Stimulated activated CD8-positive, alpha-beta memory T cell treated with anti-CD3 and anti-CD28 coated beads, Interleukin-2, amount 100 ng/mL, for 1 hour (primary cell): ENCODE results near the gene PDS5B.
"Not testable (repeated sequence)": the region's sequence is repeated elsewhere in the genome, so short reads cannot be mapped to it uniquely, and the experiment has no call there.

Experiments used
- DNase-seq, 2 donors: peaks; one replicate each; pipeline ENCODE4 v3.0.0-alpha.2; 2020; ENCODE audit warnings: low read depth in 2 of 2

PDS5B gene

GRCh38 chr13:32657309-32657708 is 71.1 kb downstream of the PDS5B start:
- DNase-seq = no peak

DNA sequence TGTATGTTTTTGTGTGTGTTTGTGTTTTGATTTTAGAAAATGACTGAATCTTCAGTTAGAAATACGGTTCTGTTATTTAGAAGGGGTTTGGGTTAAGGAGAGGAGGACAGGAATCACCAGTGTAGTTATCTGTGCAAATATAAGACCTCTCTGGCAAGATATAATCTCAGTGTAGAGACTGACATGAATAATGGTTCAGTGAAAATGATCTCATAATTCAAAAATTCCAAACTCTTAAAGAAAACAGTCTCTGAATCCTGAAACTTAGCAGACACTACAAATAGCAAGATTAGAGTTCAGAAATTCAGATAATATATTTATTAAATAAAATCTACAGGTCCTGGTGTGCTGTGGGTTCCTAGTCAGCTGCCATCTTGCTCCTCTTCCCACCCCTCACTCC is 73.5 kb downstream of the PDS5B start:
- no peak for DNase-seq

DNA sequence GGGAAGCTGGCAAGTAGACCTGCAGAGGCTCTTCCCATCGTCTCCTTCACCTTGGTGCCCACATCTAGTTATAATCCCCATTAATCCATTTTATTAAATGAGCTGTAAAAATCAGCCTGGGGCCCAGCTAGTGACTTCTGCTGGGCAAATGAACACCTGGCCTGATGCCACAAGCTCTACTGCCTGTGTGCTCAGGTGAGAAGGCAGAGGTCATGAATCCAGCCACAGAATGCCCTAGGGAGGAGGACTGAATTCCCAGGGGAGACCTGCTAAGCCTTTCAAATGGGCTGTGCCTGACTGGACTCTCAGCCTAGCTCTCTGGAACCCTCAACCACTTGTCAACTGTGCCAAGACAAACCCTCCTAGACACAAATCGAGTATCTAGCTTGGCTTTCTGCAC is 74.0 kb downstream of the PDS5B start:
- DNase-seq = no peak

GRCh38 chr13:32661685-32662084 is 75.4 kb downstream of the PDS5B start:
- DNase-seq = no peak

- DNase-seq = no peak
Observed at GRCh38 chr13:32663660-32664059, 77.4 kb downstream of the PDS5B start.

DNA sequence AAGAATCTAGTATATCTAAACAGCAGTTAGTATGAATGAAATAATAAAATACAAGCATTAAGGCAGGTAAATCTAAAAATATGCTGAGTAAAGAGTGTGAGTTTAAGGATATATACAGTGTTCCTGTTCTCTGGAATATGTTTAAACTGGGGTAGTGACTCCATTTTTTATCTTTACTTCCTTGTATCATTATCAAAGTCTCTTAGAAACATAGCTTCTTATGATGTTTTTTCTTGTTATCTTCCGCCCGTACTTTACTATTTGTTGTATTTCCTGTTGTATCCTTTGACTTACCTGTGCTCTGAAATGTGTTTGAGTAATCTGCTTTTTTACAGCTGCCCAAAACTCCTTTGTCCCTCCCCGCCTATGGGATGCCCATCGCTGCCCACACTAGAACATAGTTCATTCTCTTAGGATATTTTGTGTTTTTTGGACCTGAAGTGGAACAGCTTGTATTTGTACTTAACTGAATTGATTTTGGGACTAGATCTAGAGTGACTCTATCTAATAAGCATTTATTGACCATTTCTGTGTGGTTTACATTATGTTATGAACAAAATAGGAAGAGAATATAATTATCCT is 80.8 kb downstream of the PDS5B start:
- no peak for DNase-seq

DNA sequence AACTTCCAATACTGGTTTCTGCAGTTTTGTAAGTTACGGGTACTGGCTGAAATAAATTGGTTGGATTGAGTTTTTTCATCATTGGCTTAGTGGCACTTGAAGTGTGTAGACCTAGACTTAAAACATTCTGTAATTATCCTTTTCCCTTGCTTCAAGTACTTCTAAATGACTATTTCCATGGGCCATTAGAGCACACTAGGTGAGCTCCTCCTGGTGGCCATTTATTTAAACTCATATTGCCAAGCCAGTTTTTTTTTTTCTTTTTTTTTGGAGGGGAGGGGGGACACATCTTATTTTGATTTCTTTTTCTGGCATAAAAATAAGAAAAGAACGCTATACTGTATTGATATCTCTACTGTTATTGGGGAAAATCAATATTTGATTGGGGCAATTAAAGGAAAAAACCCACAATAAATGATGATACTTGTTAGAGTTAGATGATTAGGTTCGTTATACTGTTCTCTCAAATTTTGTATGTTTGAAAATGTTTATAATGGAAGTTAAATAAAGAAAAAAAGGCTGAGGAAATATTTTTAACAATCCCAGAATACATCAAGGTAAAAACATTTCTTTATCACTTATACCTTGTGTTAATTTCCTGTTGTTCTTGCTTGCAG is 82.9 kb downstream of the PDS5B start:
- DNase-seq = no peak

DNA sequence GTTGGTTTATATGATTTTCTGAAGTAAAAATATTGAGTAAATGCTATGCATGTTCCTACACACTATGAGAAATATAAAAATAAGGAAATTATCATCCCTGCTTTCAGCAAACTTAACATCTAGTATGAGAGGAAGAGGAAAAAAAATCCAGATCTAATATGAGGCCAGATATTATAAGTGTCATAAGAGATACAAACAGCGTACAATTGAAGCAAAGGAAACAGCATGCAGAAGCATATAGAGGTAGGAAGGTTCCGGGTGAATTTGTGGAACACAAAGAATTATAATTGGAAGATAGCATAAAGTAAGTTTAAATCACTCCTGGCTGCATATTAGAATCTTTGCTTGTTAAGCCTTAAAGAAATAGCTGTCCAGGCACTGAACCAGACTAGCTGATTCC is 88.3 kb downstream of the PDS5B start:
- no peak for DNase-seq

DNA sequence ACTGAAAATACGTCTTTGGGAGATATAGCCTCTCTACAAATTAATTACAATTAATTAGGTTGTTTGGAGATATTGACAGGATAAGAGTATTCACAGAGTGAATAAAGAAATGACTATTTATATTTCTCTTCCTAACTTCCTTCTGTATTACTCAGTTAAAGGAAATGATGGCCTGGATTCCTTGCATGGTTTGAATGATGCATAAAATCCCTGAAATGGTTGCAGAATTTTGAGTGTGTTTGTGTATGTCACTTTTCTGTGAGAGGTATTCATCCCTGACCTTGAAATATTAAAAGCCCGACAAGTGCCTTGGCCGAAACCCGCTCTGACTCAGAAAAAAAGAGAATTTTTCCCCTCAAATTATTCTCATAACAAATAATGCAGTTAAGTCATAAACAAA is 90.0 kb downstream of the PDS5B start:
- no peak for DNase-seq

DNA sequence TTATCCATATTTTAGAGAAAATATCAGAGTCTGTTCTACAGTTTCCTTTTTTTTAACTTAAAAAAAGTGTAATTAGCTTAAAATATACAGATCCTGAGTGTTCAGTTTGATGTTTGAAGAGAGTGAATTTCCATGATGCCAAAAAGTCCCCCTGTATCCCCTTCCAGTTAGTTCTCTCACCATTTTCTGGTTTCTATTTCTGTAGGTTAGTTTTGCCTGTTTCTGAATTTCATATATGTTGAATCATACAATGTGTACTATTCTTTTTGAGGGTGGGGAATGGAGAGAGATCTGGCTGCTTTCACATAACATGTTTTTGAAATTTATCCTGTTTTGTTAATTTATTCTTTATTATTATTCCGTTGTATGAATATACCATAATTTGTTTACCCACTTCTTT is 95.9 kb downstream of the PDS5B start:
- no peak for DNase-seq

DNA sequence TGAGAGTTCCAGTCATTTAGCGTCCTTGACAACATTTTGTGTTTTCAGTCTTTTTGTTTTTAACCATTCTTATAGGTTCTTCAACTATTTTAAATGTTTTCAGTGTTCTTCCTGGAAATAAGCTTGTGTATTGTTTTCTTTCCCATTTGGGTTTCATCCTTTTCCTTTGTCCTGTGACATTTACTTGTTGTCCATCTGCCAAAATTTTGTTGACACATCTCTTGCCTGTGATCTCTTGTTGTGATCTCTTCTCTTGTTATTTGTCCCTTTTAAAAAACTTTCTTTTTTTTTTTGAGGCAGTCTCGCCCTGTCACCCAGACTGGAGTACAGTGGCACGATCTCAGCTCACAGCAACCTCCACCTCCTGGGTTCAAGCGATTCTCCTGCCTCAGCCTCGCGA is 96.5 kb downstream of the PDS5B start:
- no peak for DNase-seq

DNA sequence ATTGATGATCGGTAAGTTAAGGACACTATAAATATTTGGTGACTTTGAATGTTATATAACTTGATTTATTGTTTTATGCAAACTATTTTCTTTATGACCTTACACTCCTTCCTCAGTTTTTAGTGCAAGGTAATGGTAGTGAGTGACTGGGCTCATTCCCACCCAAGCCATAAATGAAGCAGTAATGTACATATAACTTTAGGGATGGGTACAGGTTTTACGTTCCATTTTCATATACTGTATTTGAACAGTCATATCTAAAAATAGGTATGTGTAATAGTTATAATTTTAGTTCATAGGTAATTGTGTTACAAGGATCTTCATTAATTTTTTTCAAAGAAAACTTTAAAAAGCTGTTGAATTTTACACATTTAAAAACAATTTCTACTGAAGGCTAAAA is 101.0 kb downstream of the PDS5B start:
- no peak for DNase-seq

GRCh38 chr13:32695602-32696250 is 109.5 kb downstream of the PDS5B start:
- DNase-seq = no peak

- no peak for DNase-seq
Observed at GRCh38 chr13:32707471-32707870, 121.2 kb downstream of the PDS5B start.

GRCh38 chr13:32713397-32713796 is 127.1 kb downstream of the PDS5B start:
- no peak for DNase-seq

DNA sequence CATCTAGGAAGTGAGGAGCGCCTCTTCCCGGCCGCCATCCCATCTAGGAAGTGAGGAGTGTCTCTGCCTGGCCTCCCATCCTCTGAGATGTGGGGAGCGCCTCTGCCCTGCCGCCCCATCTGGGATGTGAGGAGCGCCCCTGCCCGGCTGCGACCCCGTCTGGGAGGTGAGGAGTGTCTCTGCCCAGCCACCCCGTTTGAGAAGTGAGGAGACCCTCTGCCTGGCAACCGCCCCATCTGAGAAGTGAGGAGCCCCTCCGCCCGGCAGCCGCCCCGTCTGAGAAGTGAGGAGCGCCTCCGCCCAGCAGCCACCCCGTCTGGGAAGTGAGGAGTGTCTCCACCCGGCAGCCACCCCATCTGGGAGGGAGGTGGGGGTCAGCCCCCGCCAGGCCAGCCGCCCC is 129.9 kb downstream of the PDS5B start:
- not testable (repeated sequence) for DNase-seq

DNA sequence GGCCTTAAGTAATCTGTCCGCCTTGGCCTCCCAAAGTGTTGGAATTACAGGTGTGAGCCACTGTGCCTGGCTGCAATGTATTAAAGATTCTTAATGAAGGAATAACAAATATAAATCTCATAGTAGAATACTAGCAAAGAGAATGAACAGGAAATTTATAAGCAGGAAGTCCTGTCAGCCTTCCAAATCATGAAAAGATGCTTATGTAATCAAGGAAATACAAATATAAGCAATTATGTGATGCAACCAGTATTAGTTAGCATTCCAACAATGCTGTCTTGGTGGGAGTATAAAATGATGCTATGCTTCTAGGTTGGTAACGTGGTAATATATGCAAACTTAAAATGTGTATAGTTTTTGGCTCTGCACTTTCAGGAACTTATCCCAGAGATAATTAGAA is 133.8 kb downstream of the PDS5B start:
- DNase-seq = no peak

DNA sequence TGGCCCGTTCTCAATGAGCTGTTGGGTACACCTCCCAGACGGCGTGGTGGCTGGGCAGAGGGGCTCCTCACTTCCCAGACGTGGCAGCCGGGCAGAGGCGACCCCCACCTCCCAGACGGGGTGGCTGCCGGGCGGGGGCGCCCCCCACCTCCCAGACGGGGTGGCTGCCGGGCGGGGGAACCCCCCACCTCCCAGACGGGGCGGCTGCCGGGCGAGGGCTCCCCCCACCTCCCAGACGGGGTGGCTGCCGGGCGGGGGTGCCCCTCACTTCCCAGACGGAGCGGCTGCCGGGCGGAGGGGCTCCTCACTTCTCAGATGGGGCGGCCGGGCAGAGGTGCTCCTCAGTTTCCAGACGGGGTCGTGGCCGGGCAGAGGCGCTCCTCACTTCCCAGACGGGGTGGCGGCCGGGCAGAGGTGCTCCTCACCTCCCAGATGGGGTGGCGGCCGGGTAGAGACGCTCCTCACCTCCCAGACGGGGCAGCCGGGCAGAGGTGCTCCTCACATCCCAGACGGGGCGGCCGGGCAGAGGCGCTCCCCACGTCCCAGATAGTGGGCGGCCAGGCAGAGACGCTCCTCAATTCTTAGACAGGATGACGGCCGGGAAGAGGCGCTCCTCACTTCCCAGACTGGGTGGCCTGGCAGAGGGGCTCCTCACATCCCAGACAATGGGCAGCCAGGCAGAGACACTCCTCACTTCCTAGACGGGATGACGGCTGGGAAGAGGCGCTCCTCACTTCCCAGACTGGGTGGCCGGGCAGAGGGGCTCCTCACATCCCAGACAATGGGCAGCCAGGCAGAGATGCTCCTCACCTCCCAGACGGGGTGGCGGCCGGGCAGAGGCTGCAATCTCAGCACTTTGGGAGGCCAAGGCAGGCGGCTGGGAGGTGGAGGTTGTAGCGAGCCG is 135.1 kb downstream of the PDS5B start:
- DNase-seq = not testable (repeated sequence)

DNA sequence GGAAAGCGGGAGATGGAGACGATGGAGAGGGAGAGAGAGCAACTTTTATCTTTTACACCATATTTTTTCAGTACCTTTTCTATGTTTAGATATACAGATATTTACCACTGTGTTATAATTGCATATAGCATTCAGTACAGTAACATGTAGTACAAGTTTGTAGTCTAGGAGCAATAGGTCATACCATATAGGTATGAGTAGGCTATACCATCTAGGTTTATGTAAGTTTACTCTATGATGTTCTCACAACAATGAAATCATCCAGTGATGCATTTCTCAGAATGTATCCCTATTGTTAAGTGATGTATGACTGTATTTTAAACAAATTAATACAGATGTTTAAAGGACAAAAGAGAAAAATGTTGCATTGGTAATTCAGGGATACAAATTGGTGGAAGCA is 136.1 kb downstream of the PDS5B start:
- no peak for DNase-seq

GRCh38 chr13:32723987-32724386 is 137.7 kb downstream of the PDS5B start:
- DNase-seq = no peak

DNA sequence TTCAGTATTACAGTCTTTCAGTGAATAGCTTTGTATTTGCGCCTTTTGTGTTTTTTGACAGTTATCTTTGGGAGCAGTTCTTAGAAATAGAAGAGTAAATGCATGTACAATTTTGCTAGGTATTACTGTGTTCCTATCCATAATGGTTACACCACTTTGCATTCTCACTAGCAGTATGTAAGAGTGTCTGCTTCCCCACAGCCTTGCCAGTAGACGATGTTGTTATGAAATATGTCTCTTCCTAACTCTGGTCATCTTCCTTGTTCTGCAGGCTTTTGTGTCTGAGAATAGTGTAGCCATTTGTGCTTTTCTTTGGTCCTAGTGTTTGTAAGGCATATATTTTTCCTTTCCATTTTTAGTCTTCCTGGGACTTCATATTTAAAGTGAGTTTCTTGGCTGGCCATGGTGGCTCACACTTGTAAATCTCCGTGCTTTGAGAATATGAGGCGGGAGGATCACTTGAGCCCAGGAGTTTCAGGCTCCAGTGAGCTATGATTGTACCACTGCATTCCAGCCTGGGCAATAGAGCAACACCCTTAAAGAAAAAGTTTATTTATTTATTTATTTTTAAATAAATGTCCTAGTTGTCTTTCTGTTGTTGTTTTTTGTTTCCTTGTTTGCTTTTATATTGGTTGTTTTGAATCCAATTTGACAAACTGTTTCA is 140.3 kb downstream of the PDS5B start:
- no peak for DNase-seq

- DNase-seq = no peak
Observed at GRCh38 chr13:32728327-32728726, 142.1 kb downstream of the PDS5B start.
